Activated CD8-positive, alpha-beta memory T cell treated with anti-CD3 and anti-CD28 coated beads, Interleukin-2, amount 10 ng/mL, durations not matched to agents 7 days and 5 days (primary cell): ENCODE measurements around the gene STYX. TPM values are rescaled to one million over a fixed set of nuclear protein-coding genes. Genes with fewer than 3 reads are reported as not detected.

Experiments
- ATAC-seq: fragments of 150-1000 bp; cut with Tn5 transposase; one replicate; pipeline ENCODE4 v1.10.0; 2021; ENCODE audit warnings: moderate library complexity
- CTCF ChIA-PET: fragments of 350-600 bp; sonication (Branson Sonifier 250); formaldehyde crosslinking; loops from one replicate; lab custom pipeline; 2021; ENCODE audit warnings: antibody characterized with exemption; lab: Charles Lee
- DNase-seq: peaks from one replicate; pipeline ENCODE4 v3.0.0-alpha.2; 2020
- H3K27ac Mint-ChIP-seq: one replicate; pipeline ENCODE4 v1.8.0; 2021; ENCODE audit warnings: mild to moderate bottlenecking, mixed read lengths
- H3K27me3 Mint-ChIP-seq: one replicate; pipeline ENCODE4 v1.8.0; 2021; ENCODE audit warnings: mixed read lengths
- H3K36me3 Mint-ChIP-seq: one replicate; pipeline ENCODE4 v1.8.0; 2021; ENCODE audit warnings: mild to moderate bottlenecking, mixed read lengths
- H3K4me1 Mint-ChIP-seq: one replicate; pipeline ENCODE4 v1.8.0; 2021; ENCODE audit warnings: mixed read lengths
- H3K4me3 Mint-ChIP-seq: one replicate; pipeline ENCODE4 v1.8.0; 2021; ENCODE audit warnings: mild to moderate bottlenecking, moderate library complexity, mixed read lengths
- H3K9me3 Mint-ChIP-seq: one replicate; pipeline ENCODE4 v1.8.0; 2022; ENCODE audit warnings: low read depth, mixed read lengths
- total RNA-seq, 2 experiments: library from RNA; stranded (reverse); gene quantifications; one replicate each; pipeline ENCODE4 v1.2.3, GENCODE V29; 2021

STYX gene
- total RNA-seq, 2 experiments from 2014 or later = 18.5 to 20.7 TPM

DNA sequence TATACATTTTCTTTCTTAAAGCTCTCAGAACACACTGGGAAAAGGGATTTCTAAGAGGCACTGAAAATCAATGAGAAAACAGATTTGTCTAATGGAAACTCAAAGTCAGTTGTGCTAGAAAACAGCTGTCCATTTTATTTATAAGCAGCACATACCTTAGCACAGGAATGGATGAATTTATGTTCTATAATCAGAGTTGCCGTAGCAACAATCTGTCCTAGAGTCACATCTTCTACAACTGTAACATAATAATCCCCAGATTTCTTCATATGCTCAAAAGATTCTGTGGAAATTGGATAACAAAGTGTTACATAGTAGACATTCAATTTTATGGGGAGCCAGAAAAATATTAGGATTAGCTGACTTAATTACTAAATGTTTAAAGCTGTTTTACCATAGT lies 51.7 kb downstream of the STYX start:
- CTCF ChIA-PET = interaction anchor here (0.5 kb wide), 1 partner anchor 1471 kb away, joined by 3 read pairs; no protein-coding TSS in a partner anchor
- H3K36me3 Mint-ChIP-seq = peaks cover 4% of the 10 kb centered on the region
- no peaks in the 10 kb centered on the region for H3K9me3 Mint-ChIP-seq
- peaks cover 1% of the 10 kb centered on the region for H3K4me1 Mint-ChIP-seq
- H3K27ac Mint-ChIP-seq = no peak overlapping the region
- no peak for ATAC-seq
- H3K4me3 Mint-ChIP-seq = no peak overlapping the region
- DNase-seq = no peak
- H3K27me3 Mint-ChIP-seq = no peaks in the 10 kb centered on the region

DNA sequence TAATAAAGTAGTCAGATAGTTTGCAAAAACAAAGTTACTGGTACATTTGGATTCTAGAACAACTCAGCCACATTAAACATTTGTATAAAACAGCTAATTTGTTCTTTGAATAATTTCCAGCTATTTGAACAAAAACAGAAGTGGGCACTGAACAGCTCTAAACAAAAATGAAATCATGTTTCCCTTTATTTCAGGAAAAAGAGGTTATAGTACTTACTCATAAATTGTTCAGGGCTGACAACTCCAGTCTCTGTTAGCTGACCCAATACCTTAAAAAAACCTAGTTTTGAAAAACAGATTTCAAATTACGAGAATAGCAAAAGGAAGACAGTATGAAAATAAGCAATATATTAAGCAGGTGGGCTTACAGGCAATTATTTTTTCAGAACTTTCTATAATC lies 53.2 kb downstream of the STYX start:
- Mint-ChIP-seq H3K27me3 (no peaks in the 10 kb centered on the region), H3K9me3 (no peaks in the 10 kb centered on the region), H3K27ac (no peak overlapping the region), H3K4me1 (peaks cover 3% of the 10 kb centered on the region), H3K36me3 (peaks cover 7% of the 10 kb centered on the region), H3K4me3 (no peak overlapping the region)
- CTCF ChIA-PET = no interaction called here
- ATAC-seq = no peak
- no peak for DNase-seq

DNA sequence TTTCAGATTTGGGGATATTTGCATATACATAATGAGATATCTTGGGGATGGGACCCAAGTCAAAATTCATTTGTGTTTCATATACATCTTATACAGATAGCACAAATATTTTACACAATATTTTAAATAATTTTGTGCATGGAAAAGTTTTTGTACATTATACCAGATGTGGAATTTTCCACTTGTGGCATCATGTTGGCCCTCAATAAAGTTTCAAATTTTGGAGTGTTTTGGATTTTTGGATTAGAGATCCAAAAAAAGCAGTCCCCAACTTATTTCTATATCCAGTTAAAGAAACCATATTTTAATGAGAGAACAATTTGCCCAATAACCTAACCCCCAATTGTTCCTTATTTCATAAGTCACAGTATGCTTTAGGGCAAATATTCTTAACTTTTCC lies 56.9 kb downstream of the STYX start:
- no peak for ATAC-seq

DNA sequence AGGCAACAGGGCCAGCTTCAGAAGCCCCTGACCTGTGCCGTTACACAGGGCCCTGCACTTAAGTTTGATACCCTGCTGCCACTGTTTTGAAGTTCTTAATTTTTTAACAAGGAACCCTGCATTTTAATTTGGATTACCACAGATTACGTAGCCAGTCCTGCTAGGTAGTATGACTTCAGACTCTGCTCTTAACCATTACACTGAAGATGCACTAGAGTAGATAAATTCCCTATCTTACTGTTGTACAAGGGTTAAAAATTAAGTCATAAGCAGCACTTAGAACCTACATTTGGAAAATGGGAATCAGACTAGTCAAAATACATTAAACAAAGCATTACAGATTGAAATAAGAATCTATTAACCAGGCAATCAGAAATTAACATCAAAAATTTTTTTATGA lies 59.2 kb downstream of the STYX start:
- ATAC-seq = no peak
- Mint-ChIP-seq H3K27ac (no peak overlapping the region), H3K4me1 (peaks cover 37% of the 10 kb centered on the region), H3K27me3 (no peaks in the 10 kb centered on the region), H3K36me3 (peaks cover 9% of the 10 kb centered on the region), H3K4me3 (no peak overlapping the region), H3K9me3 (no peaks in the 10 kb centered on the region)
- no peak for DNase-seq
- CTCF ChIA-PET = no interaction called here

More for the DNA sequence above, 56.9 kb downstream of the STYX start:
- Mint-ChIP-seq H3K4me1 (peaks cover 31% of the 10 kb centered on the region), H3K27me3 (no peaks in the 10 kb centered on the region), H3K4me3 (no peak overlapping the region), H3K36me3 (peaks cover 7% of the 10 kb centered on the region), H3K9me3 (no peaks in the 10 kb centered on the region), H3K27ac (no peak overlapping the region)
- CTCF ChIA-PET = no interaction called here
- no peak for DNase-seq

DNA sequence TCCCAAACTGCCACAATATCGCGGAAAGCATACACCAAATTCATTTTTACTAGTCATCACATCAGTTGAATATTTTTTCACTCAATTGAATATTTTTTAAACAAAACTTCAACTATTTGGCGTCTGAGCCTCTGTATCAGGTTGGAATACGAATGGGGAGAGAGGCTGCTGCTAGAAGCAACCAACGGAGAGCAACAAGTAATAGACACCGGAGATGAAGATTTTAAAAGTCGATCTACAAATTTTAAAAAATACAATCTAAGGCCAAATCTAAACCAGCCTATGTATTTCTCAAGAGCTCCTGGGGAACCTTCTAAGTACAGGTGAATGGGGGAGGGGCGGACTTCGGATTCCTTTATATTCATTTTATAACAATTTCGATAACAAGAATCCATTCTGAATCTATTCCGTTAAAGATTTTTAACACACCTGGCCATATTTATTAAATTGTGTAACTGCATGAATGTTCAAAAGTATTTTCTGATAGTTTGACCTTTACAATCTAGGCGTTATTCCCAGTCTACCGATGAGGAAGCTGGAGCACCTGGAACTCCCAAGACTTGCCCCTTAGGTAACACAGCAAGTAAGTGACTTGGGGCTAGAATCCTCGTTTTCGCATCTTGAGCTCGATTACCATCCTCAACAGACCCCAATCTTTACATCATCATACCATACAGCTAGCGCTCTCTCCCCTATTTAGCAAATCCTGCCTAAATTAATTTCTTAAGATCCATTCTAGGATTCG lies 60.2 kb downstream of the STYX start:
- ATAC-seq (no peak), DNase-seq (no peak)
- Mint-ChIP-seq H3K4me1 (peaks cover 37% of the 10 kb centered on the region), H3K4me3 (peak overlapping the region; percentile 87), H3K9me3 (no peaks in the 10 kb centered on the region), H3K36me3 (peaks cover 9% of the 10 kb centered on the region), H3K27ac (peak overlapping the region; percentile 77), H3K27me3 (no peaks in the 10 kb centered on the region)
- CTCF ChIA-PET = interaction anchor here (0.7 to 1.3 kb wide), 2 partner anchors 16 to 60 kb away, joined by 3 read pairs; partner anchors contain the start of gene STYX

DNA sequence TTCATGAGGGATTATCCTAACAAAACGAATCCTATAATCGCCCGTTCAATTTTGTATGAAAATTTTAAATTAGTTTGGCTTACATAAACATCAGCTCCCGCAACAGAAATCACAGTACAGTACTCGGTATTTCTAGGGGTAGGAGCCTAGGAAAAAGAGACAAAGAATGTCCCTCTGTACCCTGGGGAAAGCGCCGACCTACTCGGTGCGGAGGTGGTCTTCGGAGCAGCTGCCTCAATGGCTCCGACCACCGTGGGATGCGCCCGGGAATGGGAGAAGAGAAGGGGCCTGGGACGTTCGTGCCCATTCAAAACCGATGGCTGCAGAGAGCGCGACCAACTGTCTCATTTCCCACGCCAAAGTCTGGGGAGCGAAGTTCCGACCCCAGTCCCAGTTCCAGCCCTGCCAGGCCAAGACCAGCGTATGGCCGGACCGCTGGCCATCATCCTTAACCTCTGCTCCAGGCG lies 60.8 kb downstream of the STYX start:
- H3K4me3 Mint-ChIP-seq = peak overlapping the region; percentile 87
- no peak for ATAC-seq
- no peaks in the 10 kb centered on the region for H3K27me3 Mint-ChIP-seq
- peaks cover 37% of the 10 kb centered on the region for H3K4me1 Mint-ChIP-seq
- H3K27ac Mint-ChIP-seq = peak overlapping the region; percentile 77
- CTCF ChIA-PET = interaction anchor here (0.7 to 1.3 kb wide), 2 partner anchors 17 to 61 kb away, joined by 3 read pairs; partner anchors contain the start of gene STYX
- H3K9me3 Mint-ChIP-seq = no peaks in the 10 kb centered on the region
- DNase-seq = no peak
- H3K36me3 Mint-ChIP-seq = peaks cover 9% of the 10 kb centered on the region

DNA sequence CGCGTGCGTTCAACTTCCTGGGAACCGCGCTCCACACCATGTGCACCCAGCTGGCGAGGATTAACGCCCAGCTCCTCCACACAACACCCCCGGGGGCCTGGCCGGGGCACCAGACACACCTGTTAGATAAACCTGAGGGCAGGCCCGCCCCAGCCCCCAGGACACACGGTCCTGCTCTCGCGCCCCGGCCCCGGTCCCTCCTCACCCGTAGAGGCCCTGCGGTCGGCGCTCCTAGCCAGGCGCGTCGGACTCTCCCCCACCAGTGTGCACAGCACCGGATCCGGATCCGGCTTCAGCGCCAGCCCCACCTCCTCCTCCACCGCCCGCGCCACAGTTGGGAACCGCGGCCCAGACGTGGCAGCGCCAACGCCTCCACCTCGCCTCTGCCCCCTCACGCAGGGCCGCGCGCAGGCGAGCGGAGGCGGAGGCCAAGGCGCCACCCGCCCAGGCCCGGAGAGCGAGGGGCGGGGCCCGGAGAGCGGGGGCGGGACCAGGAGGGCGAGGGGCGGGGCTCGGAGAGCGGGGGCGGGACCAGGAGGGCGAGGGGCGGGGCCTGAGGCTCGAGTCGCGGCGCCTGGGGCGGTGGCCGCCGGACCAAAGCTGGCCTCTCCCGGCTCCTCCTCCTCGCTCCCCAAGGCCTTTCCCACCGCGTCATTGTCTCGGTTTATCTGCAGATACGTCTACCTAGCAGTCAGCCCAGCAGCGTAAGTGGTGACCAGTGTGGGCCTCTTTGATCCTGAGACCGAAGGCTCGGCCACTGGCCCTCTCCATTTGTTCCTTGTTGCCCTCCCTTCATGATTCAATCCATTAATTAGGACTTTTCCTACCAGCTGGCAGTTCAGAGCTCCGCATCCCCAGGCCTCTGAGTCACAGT lies 61.5 kb downstream of the STYX start, which contains the start of gene GNPNAT1:
Gene GNPNAT1, minus strand, starts transcription at position 385 of the 874 bp plus-strand sequence. CDS start 6,957 bp downstream, outside the sequence.
- H3K27me3 Mint-ChIP-seq = no peaks in the 10 kb centered on the region
- H3K36me3 Mint-ChIP-seq = peaks cover 8% of the 10 kb centered on the region
- H3K27ac Mint-ChIP-seq = peak within 1 kb of the TSS; percentile 77
- peaks cover 36% of the 10 kb centered on the region for H3K4me1 Mint-ChIP-seq
- CTCF ChIA-PET = interaction anchor here (0.6 to 1.3 kb wide), 2 partner anchors 29 to 62 kb away, joined by 3 to 4 read pairs; partner anchors contain the start of gene STYX
- peak; percentile 98 for ATAC-seq
- H3K4me3 Mint-ChIP-seq = peak within 1 kb of the TSS; percentile 87
- DNase-seq = peak; percentile 93
- H3K9me3 Mint-ChIP-seq = no peaks in the 10 kb centered on the region

DNA sequence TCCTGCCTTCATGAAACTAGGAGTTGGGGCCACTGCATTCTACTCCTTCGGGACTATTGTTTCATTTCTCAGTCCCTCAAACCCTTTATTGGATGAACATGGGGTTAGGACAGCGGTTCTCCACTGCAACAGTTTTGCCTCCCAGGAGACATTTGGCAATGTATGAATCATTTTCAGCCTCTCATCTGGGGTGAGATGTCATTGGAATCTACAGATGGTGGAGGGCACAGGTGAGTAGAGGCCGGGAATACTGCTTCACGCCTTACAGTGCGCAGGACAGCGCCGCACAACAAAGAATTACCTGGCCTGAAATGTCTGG lies 62.1 kb downstream of the STYX start:
- ATAC-seq (no peak), DNase-seq (no peak)
- CTCF ChIA-PET = interaction anchor here (0.6 kb wide), 1 partner anchor 30 kb away, joined by 4 read pairs; no protein-coding TSS in a partner anchor
- peaks cover 8% of the 10 kb centered on the region for H3K36me3 Mint-ChIP-seq
- H3K27ac Mint-ChIP-seq = peak overlapping the region; percentile 66
- peaks cover 36% of the 10 kb centered on the region for H3K4me1 Mint-ChIP-seq
- no peaks in the 10 kb centered on the region for H3K27me3 Mint-ChIP-seq
- no peaks in the 10 kb centered on the region for H3K9me3 Mint-ChIP-seq
- peak overlapping the region; percentile 87 for H3K4me3 Mint-ChIP-seq

DNA sequence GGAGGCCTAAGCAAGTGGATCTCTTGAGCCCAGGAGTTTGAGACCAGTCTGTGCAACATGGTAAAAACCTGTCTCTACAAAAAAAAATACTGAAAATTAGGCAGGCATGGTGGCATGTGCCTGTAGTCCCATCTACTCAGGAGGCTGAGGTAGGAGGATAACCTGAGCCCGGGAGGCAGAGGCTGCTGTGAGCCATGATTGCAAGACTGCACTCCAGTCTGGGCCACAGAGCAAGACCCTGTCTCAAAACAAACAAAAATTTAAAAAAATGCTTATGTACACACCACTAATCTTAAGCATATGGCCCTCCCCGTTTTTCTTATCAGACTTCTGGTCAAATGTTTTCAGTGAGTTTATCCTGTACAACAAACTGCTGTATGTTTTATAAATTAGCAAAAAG lies 63.1 kb downstream of the STYX start:
- ATAC-seq (no peak), DNase-seq (no peak)
- Mint-ChIP-seq H3K4me3 (no peak overlapping the region), H3K9me3 (no peaks in the 10 kb centered on the region), H3K27ac (no peak overlapping the region), H3K4me1 (peaks cover 40% of the 10 kb centered on the region), H3K36me3 (peaks cover 7% of the 10 kb centered on the region), H3K27me3 (no peaks in the 10 kb centered on the region)
- CTCF ChIA-PET = no interaction called here

DNA sequence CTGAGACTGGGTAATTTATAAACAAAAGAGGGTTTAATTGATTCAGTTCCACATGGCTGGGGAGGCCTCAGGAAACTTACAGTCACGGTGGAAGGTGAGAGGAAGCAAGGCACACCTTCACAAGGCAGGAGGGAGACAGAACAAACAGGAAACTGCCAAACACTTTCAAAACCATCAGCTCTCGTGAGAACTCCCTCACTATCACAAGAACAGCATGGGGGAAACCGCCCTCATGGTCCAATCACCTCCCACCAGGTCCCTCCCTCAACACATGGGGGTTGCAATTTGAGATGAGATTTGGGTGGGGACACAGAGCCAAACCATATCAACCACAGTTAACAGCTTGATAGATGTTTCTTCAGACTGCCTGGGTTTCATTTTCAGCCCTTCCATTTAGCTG lies 67.7 kb downstream of the STYX start:
- Mint-ChIP-seq H3K36me3 (peaks cover 5% of the 10 kb centered on the region), H3K4me3 (no peak overlapping the region), H3K4me1 (peaks cover 9% of the 10 kb centered on the region), H3K9me3 (no peaks in the 10 kb centered on the region), H3K27ac (no peak overlapping the region), H3K27me3 (peaks cover 3% of the 10 kb centered on the region)
- ATAC-seq (no peak), DNase-seq (no peak)
- CTCF ChIA-PET = no interaction called here

DNA sequence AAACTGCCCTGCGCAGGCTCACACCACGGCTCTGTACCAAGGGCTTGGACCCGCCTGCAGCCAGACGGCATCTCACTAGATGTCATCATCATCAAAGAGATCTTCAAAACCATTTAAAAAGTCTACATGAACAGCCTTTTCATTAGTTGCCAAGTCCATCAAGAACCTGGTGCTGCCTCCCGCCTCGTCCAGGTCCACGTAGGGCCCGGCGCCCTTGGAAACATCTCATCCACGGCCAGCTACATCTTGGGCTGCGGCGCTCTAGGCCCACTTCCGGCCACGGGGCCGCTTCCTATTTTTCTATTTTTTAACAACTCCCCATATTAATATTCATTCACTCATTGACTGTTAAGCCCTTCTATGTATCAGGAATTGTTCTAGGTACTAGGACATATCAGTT lies 68.9 kb downstream of the STYX start:
- ATAC-seq (no peak), DNase-seq (no peak)
- H3K4me3 Mint-ChIP-seq = no peak overlapping the region
- no peak overlapping the region for H3K27ac Mint-ChIP-seq
- CTCF ChIA-PET = no interaction called here
- peaks cover 5% of the 10 kb centered on the region for H3K36me3 Mint-ChIP-seq
- peaks cover 9% of the 10 kb centered on the region for H3K4me1 Mint-ChIP-seq
- no peaks in the 10 kb centered on the region for H3K9me3 Mint-ChIP-seq
- H3K27me3 Mint-ChIP-seq = peaks cover 3% of the 10 kb centered on the region

DNA sequence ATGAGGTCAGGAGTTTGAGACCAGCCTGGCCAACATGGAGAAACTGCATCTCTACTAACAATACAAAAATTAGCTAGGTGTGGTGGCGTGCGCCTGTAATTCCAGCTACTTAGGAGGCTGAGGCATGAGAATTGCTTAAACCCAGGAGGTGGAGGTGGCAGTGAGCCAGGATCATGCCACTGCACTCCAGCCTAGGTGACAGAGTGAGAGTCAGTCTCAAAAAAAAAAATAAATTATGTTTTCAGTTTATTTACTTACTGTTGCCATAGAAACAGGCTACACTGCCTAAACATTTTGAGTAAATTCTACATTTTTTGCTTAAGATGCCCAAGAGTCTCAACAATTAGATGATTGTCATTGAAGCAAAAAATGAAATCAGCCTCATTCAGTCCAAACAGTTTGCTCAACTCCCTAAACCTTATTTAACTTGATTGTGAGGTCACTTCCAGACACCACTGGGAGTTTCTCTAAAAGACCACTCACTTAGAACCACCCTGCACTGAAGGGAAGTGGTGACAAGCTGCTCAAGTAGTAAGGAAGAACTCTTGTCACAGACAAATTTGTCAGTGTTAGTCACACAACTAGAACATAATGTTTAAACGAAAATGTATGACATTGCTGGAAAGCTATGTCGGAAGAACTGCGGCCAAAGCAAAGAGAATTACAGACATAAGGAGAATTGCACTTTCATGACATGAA lies 71.2 kb downstream of the STYX start:
- no peak overlapping the region for H3K4me3 Mint-ChIP-seq
- peaks cover 4% of the 10 kb centered on the region for H3K36me3 Mint-ChIP-seq
- H3K9me3 Mint-ChIP-seq = no peaks in the 10 kb centered on the region
- H3K27ac Mint-ChIP-seq = no peak overlapping the region
- CTCF ChIA-PET = no interaction called here
- DNase-seq (no peak), ATAC-seq (peak; percentile 51)
- peaks cover 9% of the 10 kb centered on the region for H3K4me1 Mint-ChIP-seq
- H3K27me3 Mint-ChIP-seq = peaks cover 3% of the 10 kb centered on the region

DNA sequence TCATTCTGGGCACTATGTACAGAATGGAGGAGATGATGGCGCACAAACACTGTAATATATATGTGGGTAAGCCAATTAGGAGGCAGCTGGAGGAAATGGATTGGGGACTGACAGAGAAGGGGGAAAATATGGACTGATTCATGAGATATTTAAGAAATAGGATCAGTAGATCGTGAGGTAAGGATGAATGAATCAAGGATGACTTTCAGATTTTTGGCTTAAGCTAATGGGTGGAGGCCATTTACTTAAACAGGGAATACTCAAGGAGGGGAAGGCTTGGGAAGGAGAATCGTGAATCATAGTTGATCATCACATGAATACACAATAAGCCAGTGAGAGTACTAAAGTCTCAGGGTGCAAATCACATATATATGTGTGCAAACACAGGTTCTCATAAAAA lies 72.6 kb downstream of the STYX start:
- Mint-ChIP-seq H3K27ac (no peak overlapping the region), H3K4me1 (peaks cover 7% of the 10 kb centered on the region), H3K36me3 (no peaks in the 10 kb centered on the region), H3K4me3 (no peak overlapping the region), H3K9me3 (no peaks in the 10 kb centered on the region), H3K27me3 (peaks cover 3% of the 10 kb centered on the region)
- CTCF ChIA-PET = interaction anchor here (1.0 kb wide), 1 partner anchor 275 kb away, joined by 3 read pairs; no protein-coding TSS in a partner anchor
- DNase-seq (no peak), ATAC-seq (no peak)
